Bone marrow (tissue), 2 donors: ENCODE results near the gene JADE1.

ENCODE experiments used
- DNase-seq, 2 donors: peaks; one replicate each; lab custom pipeline; 2025; lab: John Stamatoyannopoulos, UW

The JADE1 gene

DNA sequence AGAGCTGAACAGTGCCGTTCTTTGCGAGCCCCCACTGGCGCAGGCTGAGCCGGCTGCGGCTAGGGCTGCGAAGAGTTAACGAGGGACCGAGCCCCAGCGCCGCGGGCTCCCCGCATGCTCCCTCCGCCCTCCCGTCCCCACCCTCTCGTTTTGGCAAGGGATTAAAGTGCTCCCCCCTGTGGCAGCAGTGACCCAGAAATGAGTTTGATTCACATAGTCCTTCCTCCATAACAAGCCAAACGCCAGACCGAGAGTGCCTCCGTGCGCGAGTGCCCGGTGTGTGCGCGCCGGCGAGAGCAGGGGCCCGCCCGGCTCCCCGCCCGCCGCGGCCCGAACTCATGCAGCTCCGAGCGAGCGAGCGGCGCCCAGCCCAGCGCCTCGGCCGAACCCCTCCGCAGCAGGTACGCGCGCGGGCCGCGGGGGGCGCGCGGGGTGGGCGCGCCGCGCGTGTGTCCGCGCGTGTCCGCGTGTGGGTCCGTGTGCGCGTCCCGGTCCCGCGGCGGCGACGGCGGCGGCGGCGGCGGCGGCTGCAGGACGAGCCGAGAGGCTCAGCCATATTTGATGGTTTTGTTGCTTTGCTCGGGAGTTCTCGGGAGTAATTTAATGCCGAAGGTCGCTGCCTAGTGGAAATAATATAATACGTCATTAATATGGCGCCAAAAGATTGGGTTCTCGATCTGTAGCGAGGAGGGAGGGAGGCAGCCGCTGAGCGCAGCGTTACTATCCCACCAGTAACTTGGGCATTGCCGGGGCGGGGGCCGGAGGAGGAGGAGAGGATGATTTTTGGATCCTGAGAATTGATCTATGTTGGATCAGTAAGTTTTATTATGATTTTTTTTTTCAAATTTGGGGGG lies at the start of gene JADE1:
Gene JADE1 (plus strand): TSS at position 224 of the 854 bp plus-strand sequence. CDS start 22,059 bp downstream, outside the sequence.
- DNase-seq, result peak; percentile 72 to 94

DNA sequence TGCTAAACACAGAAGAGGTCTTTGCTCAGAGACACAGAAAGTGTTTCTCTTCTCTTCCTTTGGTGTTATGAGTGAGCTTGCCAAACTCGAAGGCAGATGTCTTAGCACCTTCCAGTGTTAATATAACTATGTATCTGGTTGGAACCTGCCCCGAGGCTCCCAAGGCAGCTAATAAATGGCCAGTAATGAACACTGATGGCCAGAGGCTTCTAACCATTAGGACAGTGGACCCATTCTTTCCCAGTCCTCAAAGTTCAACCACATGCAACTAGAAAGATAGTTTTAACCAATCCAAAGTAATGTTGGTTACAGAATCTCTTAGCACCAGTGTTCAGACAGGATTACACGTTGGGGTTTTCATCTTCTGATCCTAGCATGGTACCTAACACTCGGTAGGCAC lies 42.7 kb upstream of the JADE1 start:
- DNase-seq, result no peak

DNA sequence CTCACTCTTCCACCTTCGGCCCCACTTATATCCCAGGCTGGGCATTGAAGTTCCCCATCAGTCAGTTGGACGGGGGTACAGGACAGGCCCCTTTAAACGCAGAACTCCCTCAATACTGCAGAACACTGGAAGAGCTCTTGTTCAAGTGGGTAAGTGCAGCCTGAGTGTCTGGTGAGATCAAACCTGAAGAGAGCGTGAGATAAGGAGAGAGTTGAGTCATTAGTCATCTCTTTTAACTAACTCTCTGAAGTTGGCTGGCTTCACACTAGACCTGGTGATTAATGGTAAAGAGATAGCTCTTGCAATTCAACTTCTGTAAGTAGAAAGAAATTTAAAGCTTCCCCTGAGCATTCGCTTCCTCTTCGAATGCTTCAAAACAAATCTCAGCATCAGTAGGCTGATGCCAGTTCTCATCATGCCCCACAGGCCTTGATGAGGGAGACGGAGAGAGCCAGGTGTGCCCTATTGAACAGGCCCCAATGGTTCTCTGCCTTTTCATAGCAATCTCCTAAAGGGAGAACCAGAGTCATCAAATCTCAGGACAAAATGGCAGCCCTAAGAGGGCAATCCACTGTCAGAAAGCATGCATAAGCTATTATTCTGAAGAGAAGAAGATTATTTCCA lies 41.0 kb upstream of the JADE1 start:
- no peak for DNase-seq

DNA sequence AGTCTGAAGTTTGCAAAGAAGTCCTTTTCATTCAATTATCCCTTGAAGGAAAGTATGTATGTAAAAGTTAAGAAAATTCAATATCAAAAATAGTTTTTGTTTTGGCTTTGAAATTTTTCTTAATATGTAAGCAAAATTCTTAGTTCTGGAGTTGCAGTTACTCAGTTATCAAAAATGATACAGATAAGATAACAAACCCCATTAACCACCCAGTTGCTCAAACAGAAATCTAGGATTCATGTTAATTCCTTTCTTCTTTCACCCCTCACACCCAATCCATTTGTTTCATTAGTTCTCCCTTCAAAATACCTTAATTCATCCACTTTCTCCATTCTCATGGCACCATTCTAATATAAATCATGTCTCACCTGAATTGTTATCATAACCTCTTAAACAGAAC lies 40.5 kb upstream of the JADE1 start:
- no peak for DNase-seq

DNA sequence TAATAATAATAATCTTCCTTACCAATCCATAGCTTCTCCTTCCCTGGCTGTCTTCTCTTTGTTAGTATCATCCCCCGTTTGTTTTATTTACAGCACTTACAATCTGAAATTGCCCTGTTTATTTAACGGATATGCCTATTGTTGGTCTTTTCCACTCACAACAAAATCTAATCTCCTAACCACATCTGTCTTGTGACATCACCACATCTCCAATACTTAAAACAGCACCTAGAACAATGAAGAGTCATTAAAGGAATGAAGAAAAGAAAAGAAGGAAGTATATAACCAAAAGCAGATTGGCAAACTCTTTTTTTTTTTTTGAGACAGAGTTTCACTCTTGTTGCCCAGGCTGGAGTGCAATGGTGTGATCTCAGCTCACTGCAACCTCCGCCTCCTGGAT lies 38.7 kb upstream of the JADE1 start:
- DNase-seq, result no peak

DNA sequence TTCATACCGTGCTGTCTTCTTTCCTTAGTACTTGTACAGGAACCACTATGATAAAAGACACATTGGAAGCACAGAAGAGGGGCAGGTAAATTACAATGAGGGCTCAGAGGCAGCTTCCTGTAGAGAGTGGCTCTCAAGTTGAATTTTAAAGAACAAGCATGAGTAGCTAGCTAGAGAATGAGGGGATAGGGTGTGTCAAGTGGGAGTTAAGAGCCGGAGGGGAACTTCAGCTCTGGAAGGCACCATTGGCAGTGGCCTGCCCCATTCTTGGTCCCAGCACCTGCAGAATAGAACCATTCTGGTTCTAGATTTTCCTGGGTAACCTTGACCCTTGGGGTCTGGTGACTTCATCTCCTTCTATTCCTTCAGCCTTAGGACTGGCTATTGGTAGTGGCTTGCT lies 34.0 kb upstream of the JADE1 start:
- no peak for DNase-seq

DNA sequence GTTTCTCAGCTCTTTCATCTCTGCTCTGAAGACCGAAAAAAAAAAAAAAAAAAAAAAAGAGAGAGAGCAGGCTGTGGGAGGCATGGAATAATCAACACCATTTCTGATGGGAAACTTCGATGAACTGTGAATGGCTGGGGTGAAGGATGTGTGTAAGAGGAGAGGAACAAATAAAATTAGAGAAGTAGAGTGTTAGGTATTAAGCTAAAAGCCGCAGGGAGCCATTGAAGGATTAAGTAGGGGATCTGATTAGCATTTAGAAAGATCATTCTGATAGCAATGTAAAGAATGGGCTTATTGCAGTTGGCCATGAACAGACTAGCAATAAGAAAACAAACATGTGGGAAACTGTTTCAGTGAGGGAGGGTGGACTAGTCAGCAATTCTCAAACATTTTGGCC lies 33.6 kb upstream of the JADE1 start:
- no peak for DNase-seq

DNA sequence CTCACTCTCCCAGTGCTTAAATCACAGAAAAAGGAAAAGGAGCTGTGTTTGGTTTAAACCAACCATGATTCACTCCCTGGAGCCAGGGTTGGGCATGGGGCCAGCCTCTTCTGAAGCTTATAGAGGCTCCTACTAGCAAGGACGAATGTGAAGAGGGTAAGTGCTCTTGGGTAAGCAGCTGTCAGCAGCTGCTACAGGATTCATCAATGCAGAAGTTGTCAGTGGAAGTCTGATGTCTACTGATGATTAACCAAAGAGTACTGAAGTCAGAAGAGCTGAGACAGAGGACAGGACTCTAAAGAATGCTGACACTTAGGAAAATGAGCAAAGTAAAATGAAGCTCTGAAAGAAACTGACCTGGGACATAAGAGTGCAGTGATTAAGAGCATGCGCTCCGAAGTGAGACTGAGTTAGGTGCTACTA lies 32.7 kb upstream of the JADE1 start:
- no peak for DNase-seq

DNA sequence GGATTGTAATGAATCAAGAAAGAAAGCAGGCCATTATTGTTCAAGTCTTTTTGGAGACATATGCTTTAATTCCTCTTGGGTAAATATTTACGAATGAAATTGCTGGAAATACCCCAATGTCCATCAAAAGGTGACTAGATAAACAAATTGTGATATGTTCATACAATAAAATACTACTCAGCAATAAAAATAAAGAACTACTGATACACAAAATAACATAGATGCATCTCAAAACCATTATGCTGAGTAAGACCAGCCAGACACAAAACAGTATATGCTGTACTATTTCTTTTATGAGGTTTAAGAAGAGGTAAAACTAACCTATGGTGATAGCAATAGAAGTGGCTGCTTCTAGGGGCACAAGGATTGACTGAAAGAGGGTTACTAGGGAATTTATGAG lies 28.8 kb upstream of the JADE1 start:
- no peak for DNase-seq

DNA sequence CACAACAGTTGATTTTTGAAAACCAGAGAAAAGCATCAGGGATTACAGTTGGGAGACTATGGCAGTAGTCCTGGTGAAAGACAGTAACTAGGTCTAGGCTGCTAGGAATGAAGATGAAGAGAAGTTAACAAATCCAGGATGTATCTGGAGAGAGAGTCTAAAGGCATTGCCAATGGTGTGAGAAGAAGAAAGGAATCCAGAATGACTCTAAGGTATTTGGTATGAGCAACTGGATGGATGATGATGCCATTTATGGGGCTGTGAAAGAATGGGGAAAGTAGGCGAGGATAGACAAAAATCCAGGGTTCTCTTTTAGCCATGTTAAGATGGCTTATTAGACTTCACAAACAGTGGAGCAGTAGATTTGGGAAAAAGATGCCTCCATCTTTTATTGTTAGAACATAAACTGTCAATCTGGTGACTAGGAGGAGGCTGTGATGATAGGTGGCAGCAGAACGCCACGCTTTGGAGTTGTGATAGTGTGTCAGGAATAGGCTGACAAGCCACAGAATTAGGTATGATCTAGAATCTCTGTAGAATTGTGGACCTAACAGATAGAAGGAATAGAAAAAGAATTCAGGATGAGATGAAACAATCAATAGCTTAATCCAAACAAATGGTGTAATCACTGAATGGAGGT lies 27.3 kb upstream of the JADE1 start:
- peak in 1 of 2 donors; percentile 8 for DNase-seq

DNA sequence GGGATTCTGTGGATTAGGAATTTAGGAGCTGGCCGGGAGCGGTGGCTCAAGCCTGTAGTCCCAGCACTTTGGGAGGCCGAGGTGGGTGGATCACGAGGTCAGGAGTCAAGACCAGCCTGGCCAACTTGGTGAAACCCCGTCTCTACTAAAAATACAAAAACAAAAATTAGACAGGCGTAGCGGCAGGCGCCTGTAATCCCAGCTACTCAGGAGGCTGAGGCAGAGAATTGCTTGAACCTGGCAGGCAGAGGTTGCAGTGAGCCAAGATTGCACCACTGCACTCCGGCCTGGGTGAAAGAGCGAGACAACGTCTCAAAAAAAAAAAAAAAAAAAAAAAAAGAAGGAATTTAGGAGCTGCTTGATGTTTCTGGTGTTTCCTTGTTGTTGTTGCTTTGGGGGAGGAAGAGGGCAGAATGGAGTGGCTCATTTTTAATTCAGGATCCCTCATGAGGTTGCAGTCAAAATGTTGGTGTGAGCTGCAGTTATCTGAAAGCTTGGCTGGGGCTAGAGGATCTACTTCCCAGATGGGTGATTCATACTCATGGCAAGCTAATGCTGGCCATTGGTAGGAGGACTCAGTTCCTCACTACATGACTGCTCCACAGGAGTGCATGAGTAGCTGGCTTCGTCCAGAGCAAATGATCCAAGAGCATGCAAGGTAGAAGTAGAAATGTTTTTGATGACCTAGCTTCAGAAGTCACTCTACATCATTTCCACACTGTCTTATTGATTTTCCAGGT lies 26.5 kb upstream of the JADE1 start:
- no peak for DNase-seq

DNA sequence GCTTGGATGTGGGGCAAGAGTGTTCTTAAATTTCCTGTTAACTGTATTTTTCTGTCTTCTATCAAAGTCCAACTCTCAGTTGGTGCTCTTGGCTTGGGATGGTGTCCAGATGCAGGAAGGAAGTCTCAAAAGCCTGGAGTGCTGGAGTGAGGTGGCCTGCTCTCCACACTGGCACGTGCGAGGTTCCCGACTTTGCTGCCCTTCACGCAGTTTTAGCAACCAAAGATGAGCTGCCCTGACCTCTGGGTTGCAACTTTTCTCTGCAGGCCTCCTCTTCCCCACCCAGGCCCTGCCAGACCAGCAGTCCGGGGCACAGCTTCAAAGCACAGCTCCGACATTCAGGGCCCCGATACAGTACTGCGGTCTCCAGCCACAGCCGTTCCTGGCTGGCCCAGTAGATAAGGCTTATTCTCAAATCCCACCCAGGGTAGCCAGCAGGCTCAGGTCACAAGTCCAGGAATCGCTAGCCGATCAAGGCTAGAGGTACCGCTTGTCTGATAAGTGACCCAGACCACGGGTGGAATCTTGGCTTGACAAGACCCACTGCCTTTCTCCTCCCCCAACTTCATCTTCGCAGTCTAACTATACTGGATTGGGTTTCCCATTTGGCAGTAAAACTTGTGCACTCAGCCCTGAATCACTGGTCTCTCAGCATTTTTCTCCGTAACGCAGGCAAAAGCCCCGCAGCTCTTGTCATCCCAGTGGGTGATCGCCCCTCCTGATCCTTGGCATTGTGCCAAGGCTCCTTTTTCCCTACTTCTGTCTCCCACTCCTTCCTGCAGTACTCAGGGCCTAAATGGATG lies 21.8 kb upstream of the JADE1 start:
- no peak for DNase-seq

DNA sequence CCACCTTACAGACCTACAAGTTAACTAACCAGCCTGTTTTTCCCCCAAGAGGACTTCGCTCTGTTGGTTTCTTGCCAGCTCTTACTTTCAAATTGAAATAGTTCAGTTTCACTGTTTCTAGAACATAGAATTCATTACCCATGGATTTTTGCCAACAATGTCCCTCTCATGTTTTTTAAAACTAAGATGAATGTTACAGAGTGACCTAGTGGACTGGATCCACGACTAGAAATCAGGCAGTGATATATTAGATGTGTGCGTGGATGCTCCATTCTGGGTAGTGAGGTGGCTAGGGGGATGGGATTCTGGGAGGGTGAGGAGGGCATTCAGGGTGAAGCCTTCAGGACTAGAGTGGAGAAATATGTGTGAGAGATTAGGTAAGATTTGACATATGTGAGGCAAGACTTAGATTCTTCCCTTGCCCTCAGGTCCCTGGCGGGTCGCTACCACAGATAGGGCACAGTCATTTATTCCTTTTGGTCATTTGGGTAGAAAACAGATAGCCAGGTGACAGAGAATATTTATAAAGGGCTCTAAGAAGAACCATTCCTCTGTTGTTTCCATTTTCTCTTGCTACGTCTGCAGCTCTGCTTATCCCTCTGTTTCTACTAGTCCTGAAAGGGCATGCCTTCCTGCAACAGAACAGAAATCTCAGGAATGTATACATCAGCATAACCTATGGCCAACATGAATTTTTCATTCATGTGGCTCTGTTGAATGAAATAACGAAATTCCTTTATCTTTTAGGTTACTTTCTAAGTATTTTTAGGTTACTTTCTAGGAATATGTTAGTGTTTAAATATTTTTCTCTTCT lies 15.4 kb upstream of the JADE1 start:
- DNase-seq, result no peak

DNA sequence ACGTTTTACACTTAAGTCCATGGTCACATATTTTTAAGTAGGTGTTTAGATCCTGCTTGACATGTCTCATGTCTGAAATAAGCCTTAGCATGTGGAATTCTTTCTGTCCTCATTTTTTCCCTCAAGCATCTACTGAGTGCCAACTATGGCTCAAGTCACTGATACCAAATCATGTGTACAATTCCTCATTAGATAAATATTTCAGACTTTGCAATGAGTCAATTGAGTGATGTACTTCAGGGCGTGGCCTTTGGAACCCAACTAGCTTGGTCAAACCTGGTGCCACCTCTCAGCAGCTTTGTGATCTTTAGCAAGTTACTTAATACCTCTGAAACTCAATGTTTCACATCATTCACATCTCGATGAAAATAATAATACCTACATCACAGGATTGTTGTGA lies 12.6 kb upstream of the JADE1 start:
- no peak for DNase-seq

DNA sequence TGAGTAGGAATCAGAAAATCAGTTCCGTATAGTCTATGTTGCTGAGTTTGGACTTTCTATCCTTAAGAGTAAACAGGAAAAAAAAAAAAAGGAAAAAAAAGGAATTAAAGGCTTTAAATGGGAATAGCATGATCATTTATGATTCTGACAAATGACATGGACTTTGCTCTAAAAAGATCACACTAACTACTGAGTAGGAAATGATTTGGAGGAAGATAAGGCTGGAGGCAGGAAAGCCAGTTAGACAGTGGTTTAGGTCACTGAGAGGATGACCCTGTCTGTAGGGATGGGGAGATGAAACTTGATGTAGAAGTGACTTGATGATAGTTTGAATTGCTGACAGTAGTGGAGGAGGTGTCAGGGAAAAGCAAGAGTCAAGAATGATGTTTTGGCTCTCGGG lies 9.2 kb upstream of the JADE1 start:
- DNase-seq, result no peak

DNA sequence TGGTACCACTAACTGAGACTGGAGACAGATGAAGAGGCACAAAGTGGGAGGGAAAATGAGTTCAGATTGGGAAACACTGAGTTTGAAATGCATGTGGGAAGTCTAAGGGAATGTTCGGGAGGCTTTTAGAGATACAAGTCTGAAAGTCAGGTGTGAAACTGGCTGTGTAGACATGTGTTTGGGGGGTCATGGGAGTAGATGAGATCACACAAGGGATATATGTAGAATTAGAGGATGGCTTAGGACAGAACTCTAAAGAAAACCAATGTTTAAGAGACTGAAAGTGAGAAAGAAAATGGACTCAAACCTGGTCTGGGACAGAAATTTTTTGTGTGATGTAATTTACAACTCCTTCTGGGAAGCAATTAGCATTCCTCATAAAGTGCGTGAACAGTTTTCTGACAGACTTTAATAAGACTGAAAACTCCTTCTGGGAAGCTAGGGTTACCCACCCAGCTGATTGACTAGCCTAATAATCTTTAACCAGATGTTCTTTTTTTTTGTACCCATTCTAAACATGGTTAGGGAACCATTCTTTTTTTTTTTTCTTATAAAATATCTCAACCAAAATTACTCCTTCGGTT lies 8.7 kb upstream of the JADE1 start:
- DNase-seq, result no peak

DNA sequence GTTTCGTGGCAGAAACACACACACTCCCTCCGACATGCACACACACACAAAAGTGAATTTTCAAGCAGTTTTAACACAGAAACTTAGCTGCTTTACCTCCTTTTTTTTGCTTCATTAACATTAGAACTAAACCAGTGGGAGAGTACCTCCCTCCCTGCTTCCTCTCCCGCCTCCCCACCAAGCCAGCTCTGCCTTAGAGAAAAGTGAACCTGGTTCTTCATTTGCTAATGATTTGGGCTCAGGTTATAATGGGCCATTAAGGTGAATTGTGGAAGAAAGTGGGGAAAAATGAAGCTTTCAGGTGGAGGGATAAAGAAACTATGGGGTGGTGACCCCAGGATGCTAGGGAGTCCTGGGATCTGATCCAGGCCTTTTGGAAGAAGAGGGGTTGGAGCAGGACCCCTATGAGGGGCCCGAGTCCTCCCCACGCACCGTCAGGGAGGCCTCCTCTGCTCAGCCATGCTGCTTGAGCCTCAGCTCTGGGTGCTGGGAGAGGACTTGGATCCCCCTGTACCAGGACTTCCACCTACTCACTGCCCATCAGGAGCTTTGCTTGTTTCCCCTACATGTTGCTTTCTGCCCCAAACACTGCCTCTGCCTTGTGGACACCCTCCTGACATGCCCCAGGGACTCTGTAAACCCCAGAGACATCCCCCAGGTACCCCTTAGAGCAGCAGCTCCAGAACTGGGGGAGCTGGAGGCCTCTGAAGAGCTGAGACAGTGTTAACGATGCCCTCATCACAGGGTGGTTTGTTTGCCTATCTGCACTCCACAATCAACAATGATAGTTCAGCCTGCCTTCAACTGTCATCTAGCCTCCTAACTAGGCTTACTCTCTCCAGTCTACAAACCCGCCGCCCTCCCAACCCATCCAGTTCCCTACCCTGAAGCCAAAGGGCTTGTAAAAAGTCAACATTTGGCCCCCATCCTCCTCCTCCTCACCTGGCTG lies 6.5 kb upstream of the JADE1 start:
- DNase-seq, result no peak

DNA sequence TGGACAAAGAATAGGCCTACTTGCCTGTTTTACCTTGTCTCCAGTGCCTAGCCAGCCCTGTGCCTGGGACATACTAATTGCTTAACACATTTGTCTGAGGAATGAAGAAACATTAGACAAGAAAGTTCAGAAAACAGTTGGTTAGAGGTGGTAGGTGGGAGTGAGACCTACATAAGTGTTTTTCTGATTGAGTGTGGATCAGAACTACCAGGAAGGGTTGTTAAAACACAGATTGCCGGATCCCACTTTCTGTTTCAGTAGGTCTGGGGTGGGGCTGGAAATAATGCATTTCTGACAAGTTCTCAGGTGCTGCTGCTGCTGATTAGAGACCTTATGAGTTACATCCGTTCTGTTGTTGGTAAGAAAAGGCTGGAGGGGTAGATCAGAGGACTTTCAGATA lies 5.7 kb upstream of the JADE1 start:
- DNase-seq, result no peak

DNA sequence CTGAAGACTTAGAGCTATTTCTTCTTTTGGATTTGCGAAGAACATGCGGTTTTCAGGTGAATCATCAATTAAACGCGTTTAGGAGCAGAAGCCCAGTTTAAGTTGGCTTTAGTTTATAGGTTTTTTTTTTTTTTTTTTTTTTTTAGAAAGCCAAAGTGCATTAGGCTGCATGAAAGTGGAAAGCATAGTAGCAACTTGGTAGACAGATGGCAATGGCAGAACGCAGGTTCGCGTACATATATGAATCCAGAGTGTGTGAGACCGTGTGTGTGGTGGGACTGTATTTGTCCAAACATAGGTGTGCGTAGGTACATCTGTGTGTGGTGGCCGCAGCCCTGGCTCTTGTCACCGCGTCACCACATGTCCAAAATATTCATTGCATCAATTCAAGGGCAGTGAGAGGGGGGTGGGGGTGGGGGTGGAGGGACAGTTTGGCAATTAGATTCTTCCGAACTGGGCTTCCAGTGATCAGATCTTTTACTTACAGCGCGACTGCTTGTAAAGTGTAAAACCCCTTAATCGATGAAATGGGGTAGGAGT lies 901 bp downstream of the JADE1 start:
- DNase-seq, result no peak
